Measurements from ENCODE around the gene RDH13.

RDH13 gene

GRCh38 chr19:55071913-55072312, 9.0 kb upstream of the RDH13 start:
- H2AK5ac ChIP-seq (ENCODE audit: low read depth, low read length) = peak overlapping the region; percentile 86
- H3K4me2 ChIP-seq (ENCODE audit: insufficient read depth, low read length, poor library complexity, severe bottlenecking) = no peak overlapping the region
- H3K4ac ChIP-seq (ENCODE audit: low read length) = no peak overlapping the region
- peak overlapping the region; percentile 86 for H3K18ac ChIP-seq (ENCODE audit: low read length)
- DNase-seq (ENCODE audit: low spot score) = no peak
- H2BK120ac ChIP-seq (ENCODE audit: low read depth, low read length) = no peak overlapping the region
- no peak overlapping the region for H3K4me3 ChIP-seq (ENCODE audit: low read length in 2 of 2)
- peak overlapping the region; percentile 6 for H2BK12ac ChIP-seq (ENCODE audit: low read length)
- peaks cover 0 to 66% (median 47%) of the 10 kb centered on the region in 3 experiments for H3K27me3 ChIP-seq (ENCODE audit: control insufficient read depth in 3 of 3, insufficient read depth in 3 of 3, low read depth in 1 of 3, low read length in 3 of 3)
- H4K91ac ChIP-seq (ENCODE audit: low read depth, low read length, poor library complexity) = no peak overlapping the region
- peak overlapping the region; percentile 49 for H2BK15ac ChIP-seq (ENCODE audit: low read length)
- peak overlapping the region; percentile 18 for H3K9ac ChIP-seq (ENCODE audit: low read depth, low read length, poor library complexity)
- H3K4me1 ChIP-seq (ENCODE audit: control insufficient read depth in 2 of 2, insufficient read depth in 1 of 2, low read depth in 1 of 2, low read length in 2 of 2) = peaks cover 0 to 11% of the 10 kb centered on the region in 2 donors
- no CpG with 5 or more reads among the region's 8 CpGs for WGBS, 2 donors (ENCODE audit: extremely low coverage in 2 of 2, insufficient read length in 2 of 2, insufficient replicate concordance in 1 of 2)
- no peaks in the 10 kb centered on the region for H3K79me1 ChIP-seq (ENCODE audit: low read depth, low read length)
- peak overlapping the region; percentile 58 for H4K8ac ChIP-seq (ENCODE audit: low read depth, low read length)
- H3K36me3 ChIP-seq (replicated peaks in 1 of 2; ENCODE audit: control insufficient read depth in 2 of 2, insufficient read depth in 2 of 2, low read length in 2 of 2) = no peaks in the 10 kb centered on the region
- H3K14ac ChIP-seq (ENCODE audit: low read length) = peak overlapping the region; percentile 67
- peaks cover 4% of the 10 kb centered on the region in 2 donors for H3K9me3 ChIP-seq (replicated peaks in 1 of 2; ENCODE audit: control insufficient read depth in 2 of 2, insufficient read depth in 1 of 2, low read depth in 1 of 2, low read length in 2 of 2)
- no peak overlapping the region for H2BK5ac ChIP-seq (ENCODE audit: low read length)
- H3K27ac ChIP-seq (replicated peaks; ENCODE audit: low read length) = no peak overlapping the region
- peak overlapping the region; percentile 90 for H3K23ac ChIP-seq (ENCODE audit: low read depth, low read length, poor library complexity)
- no peak overlapping the region for H2AFZ ChIP-seq (ENCODE audit: low read length)

DNA sequence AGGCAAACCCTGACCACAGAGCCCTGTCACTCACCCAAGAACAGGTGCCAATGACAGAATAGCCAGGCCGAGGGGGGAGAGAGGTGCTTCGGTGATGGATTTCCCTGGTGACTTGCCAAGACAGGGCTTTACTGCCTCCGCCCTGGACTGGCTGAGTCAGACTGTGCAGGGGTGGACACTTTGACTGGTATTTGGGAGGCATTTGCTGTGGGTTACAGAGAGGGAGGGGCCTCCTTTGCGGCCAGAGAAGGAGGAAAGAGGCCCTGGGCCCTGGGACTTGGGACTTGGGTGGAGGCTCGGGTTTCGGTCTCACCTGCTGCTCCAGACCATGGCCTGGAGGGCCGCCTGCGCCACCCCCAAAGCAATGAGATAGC, 8.2 kb upstream of the RDH13 start:
- Histone ChIP-seq H3K4me3 (ENCODE audit: low read length in 2 of 2) (no peak overlapping the region), H3K14ac (ENCODE audit: low read length) (no peak overlapping the region), H3K9me3 (replicated peaks in 1 of 2; ENCODE audit: control insufficient read depth in 2 of 2, insufficient read depth in 1 of 2, low read depth in 1 of 2, low read length in 2 of 2) (peaks cover 4% of the 10 kb centered on the region in 2 donors), H4K8ac (ENCODE audit: low read depth, low read length) (peak overlapping the region; percentile 45), H3K4ac (ENCODE audit: low read length) (no peak overlapping the region), H4K91ac (ENCODE audit: low read depth, low read length, poor library complexity) (no peak overlapping the region), H2AFZ (ENCODE audit: low read length) (no peak overlapping the region), H3K27ac (replicated peaks; ENCODE audit: low read length) (no peak overlapping the region), H2BK120ac (ENCODE audit: low read depth, low read length) (no peak overlapping the region), H2BK12ac (ENCODE audit: low read length) (no peak overlapping the region), H3K4me2 (ENCODE audit: insufficient read depth, low read length, poor library complexity, severe bottlenecking) (no peak overlapping the region), H3K79me1 (ENCODE audit: low read depth, low read length) (no peaks in the 10 kb centered on the region), H3K9ac (ENCODE audit: low read depth, low read length, poor library complexity) (no peak overlapping the region), H3K27me3 (ENCODE audit: control insufficient read depth in 3 of 3, insufficient read depth in 3 of 3, low read depth in 1 of 3, low read length in 3 of 3) (peaks cover 0 to 67% (median 55%) of the 10 kb centered on the region in 3 experiments), H3K4me1 (ENCODE audit: control insufficient read depth in 2 of 2, insufficient read depth in 1 of 2, low read depth in 1 of 2, low read length in 2 of 2) (peaks cover 0 to 11% of the 10 kb centered on the region in 2 donors), H2AK5ac (ENCODE audit: low read depth, low read length) (no peak overlapping the region), H2BK15ac (ENCODE audit: low read length) (no peak overlapping the region), H2BK5ac (ENCODE audit: low read length) (no peak overlapping the region), H3K18ac (ENCODE audit: low read length) (no peak overlapping the region), H3K23ac (ENCODE audit: low read depth, low read length, poor library complexity) (no peak overlapping the region), H3K36me3 (replicated peaks in 1 of 2; ENCODE audit: control insufficient read depth in 2 of 2, insufficient read depth in 2 of 2, low read length in 2 of 2) (no peaks in the 10 kb centered on the region)
- WGBS, 2 donors (ENCODE audit: extremely low coverage in 2 of 2, insufficient read length in 2 of 2, insufficient replicate concordance in 1 of 2) = no CpG with 5 or more reads among the region's 8 CpGs
- DNase-seq (ENCODE audit: low spot score) = no peak

GRCh38 chr19:55070466-55071128, 7.6 kb upstream of the RDH13 start:
- peaks cover 4% of the 10 kb centered on the region in 2 donors for H3K9me3 ChIP-seq (replicated peaks in 1 of 2; ENCODE audit: control insufficient read depth in 2 of 2, insufficient read depth in 1 of 2, low read depth in 1 of 2, low read length in 2 of 2)
- no peak overlapping the region for H2BK15ac ChIP-seq (ENCODE audit: low read length)
- H3K36me3 ChIP-seq (replicated peaks in 1 of 2; ENCODE audit: control insufficient read depth in 2 of 2, insufficient read depth in 2 of 2, low read length in 2 of 2) = no peaks in the 10 kb centered on the region
- H3K23ac ChIP-seq (ENCODE audit: low read depth, low read length, poor library complexity) = no peak overlapping the region
- H3K4me2 ChIP-seq (ENCODE audit: insufficient read depth, low read length, poor library complexity, severe bottlenecking) = no peak overlapping the region
- DNase-seq (ENCODE audit: low spot score) = no peak
- peaks cover 0 to 10% of the 10 kb centered on the region in 2 donors for H3K4me1 ChIP-seq (ENCODE audit: control insufficient read depth in 2 of 2, insufficient read depth in 1 of 2, low read depth in 1 of 2, low read length in 2 of 2)
- no peak overlapping the region for H3K9ac ChIP-seq (ENCODE audit: low read depth, low read length, poor library complexity)
- WGBS, 2 donors (ENCODE audit: extremely low coverage in 2 of 2, insufficient read length in 2 of 2, insufficient replicate concordance in 1 of 2) = no CpG with 5 or more reads among the region's 10 CpGs
- no peaks in the 10 kb centered on the region for H3K79me1 ChIP-seq (ENCODE audit: low read depth, low read length)
- peaks cover 0 to 68% (median 57%) of the 10 kb centered on the region in 3 experiments for H3K27me3 ChIP-seq (ENCODE audit: control insufficient read depth in 3 of 3, insufficient read depth in 3 of 3, low read depth in 1 of 3, low read length in 3 of 3)
- no peak overlapping the region for H2BK120ac ChIP-seq (ENCODE audit: low read depth, low read length)
- no peak overlapping the region for H3K27ac ChIP-seq (replicated peaks; ENCODE audit: low read length)
- no peak overlapping the region for H3K4ac ChIP-seq (ENCODE audit: low read length)
- H2BK5ac ChIP-seq (ENCODE audit: low read length) = no peak overlapping the region
- no peak overlapping the region for H2AK5ac ChIP-seq (ENCODE audit: low read depth, low read length)
- no peak overlapping the region for H2AFZ ChIP-seq (ENCODE audit: low read length)
- no peak overlapping the region for H4K91ac ChIP-seq (ENCODE audit: low read depth, low read length, poor library complexity)
- no peak overlapping the region for H3K18ac ChIP-seq (ENCODE audit: low read length)
- no peak overlapping the region for H3K14ac ChIP-seq (ENCODE audit: low read length)
- H3K4me3 ChIP-seq (ENCODE audit: low read length in 2 of 2) = no peak overlapping the region
- H2BK12ac ChIP-seq (ENCODE audit: low read length) = no peak overlapping the region
- peak overlapping the region; percentile 45 for H4K8ac ChIP-seq (ENCODE audit: low read depth, low read length)

GRCh38 chr19:55069865-55070197, 6.9 kb upstream of the RDH13 start:
- no peak overlapping the region for H2AK5ac ChIP-seq (ENCODE audit: low read depth, low read length)
- no peak overlapping the region for H3K4me2 ChIP-seq (ENCODE audit: insufficient read depth, low read length, poor library complexity, severe bottlenecking)
- H2BK5ac ChIP-seq (ENCODE audit: low read length) = no peak overlapping the region
- H4K91ac ChIP-seq (ENCODE audit: low read depth, low read length, poor library complexity) = no peak overlapping the region
- H3K4me1 ChIP-seq (ENCODE audit: control insufficient read depth in 2 of 2, insufficient read depth in 1 of 2, low read depth in 1 of 2, low read length in 2 of 2) = peaks cover 0 to 10% of the 10 kb centered on the region in 2 donors
- WGBS, 2 donors (ENCODE audit: extremely low coverage in 2 of 2, insufficient read length in 2 of 2, insufficient replicate concordance in 1 of 2) = no CpG with 5 or more reads among the region's 2 CpGs
- H3K4me3 ChIP-seq (ENCODE audit: low read length in 2 of 2) = no peak overlapping the region
- no peak overlapping the region for H3K23ac ChIP-seq (ENCODE audit: low read depth, low read length, poor library complexity)
- H2BK15ac ChIP-seq (ENCODE audit: low read length) = no peak overlapping the region
- no peak overlapping the region for H3K27ac ChIP-seq (replicated peaks; ENCODE audit: low read length)
- H3K4ac ChIP-seq (ENCODE audit: low read length) = no peak overlapping the region
- peaks cover 4% of the 10 kb centered on the region in 2 donors for H3K9me3 ChIP-seq (replicated peaks in 1 of 2; ENCODE audit: control insufficient read depth in 2 of 2, insufficient read depth in 1 of 2, low read depth in 1 of 2, low read length in 2 of 2)
- H3K36me3 ChIP-seq (replicated peaks in 1 of 2; ENCODE audit: control insufficient read depth in 2 of 2, insufficient read depth in 2 of 2, low read length in 2 of 2) = no peaks in the 10 kb centered on the region
- H3K14ac ChIP-seq (ENCODE audit: low read length) = no peak overlapping the region
- H2BK12ac ChIP-seq (ENCODE audit: low read length) = no peak overlapping the region
- H3K18ac ChIP-seq (ENCODE audit: low read length) = no peak overlapping the region
- no peak overlapping the region for H4K8ac ChIP-seq (ENCODE audit: low read depth, low read length)
- H3K9ac ChIP-seq (ENCODE audit: low read depth, low read length, poor library complexity) = no peak overlapping the region
- H3K27me3 ChIP-seq (ENCODE audit: control insufficient read depth in 3 of 3, insufficient read depth in 3 of 3, low read depth in 1 of 3, low read length in 3 of 3) = peaks cover 0 to 61% (median 52%) of the 10 kb centered on the region in 3 experiments
- H2BK120ac ChIP-seq (ENCODE audit: low read depth, low read length) = no peak overlapping the region
- no peak overlapping the region for H2AFZ ChIP-seq (ENCODE audit: low read length)
- DNase-seq (ENCODE audit: low spot score) = no peak
- no peaks in the 10 kb centered on the region for H3K79me1 ChIP-seq (ENCODE audit: low read depth, low read length)
